ENCODE data around the gene XBP1. TPM values are rescaled to one million over a fixed set of nuclear protein-coding genes. Genes with fewer than 3 reads are reported as not detected.

XBP1 gene
- total and polyA plus RNA-seq, 2 of the 13 experiments (the other 11 are each of a cell fraction or from before 2014, with no cell fraction given) = 416 to 427 TPM

- peak; percentile 35; the same call in 1 of the 2 replicates for TF ChIP-seq PRDM10 (CRISPR knock-in tag; IDR thresholded peaks at IDR 0.05; ENCODE audit: low read depth)
- 0 out of 2 replicates have a peak, but pooled peaks have one; percentile 43 for TF ChIP-seq ARNT2 (CRISPR knock-in tag; IDR thresholded peaks at IDR 0.05; ENCODE audit: low read depth)
- peak; percentile 81 for TF ChIP-seq HDAC2 (CRISPR knock-in tag; IDR thresholded peaks at IDR 0.05)
- TF ChIP-seq TARDBP (CRISPR knock-in tag; IDR thresholded peaks at IDR 0.05) = peak; percentile 81
- TF ChIP-seq THAP11 (CRISPR knock-in tag; IDR thresholded peaks at IDR 0.05) = peak; percentile 40; the same call in 1 of the 2 replicates
- peak; percentile 34; the same call in 1 of the 2 replicates for TF ChIP-seq NCOR1 (IDR thresholded peaks at IDR 0.05; ENCODE audit: borderline replicate concordance, low read length)
- peak; percentile 86 for TF ChIP-seq HNF4A (CRISPR knock-in tag; IDR thresholded peaks at IDR 0.05)
- TF ChIP-seq SRSF4 (IDR thresholded peaks at IDR 0.05; ENCODE audit: low read depth, low read length, poor library complexity, severe bottlenecking) = no peak
- peak; percentile 78 for TF ChIP-seq NFIC (IDR thresholded peaks at IDR 0.05; ENCODE audit: low read length)
- 0 out of 2 replicates have a peak, but pooled peaks have one; percentile 61 for TF ChIP-seq SNAPC2 (CRISPR knock-in tag; IDR thresholded peaks at IDR 0.05)
- TF ChIP-seq TGIF2 (CRISPR knock-in tag; IDR thresholded peaks at IDR 0.05) = 0 out of 2 replicates have a peak, but pooled peaks have one; percentile 17
- peak; percentile 77; the same call in 1 of the 2 replicates for TF ChIP-seq ZBTB7B (CRISPR knock-in tag; IDR thresholded peaks at IDR 0.05)
- TF ChIP-seq ZBTB3 (CRISPR knock-in tag; IDR thresholded peaks at IDR 0.05; ENCODE audit: borderline replicate concordance, low read depth) = 0 out of 2 replicates have a peak, but pooled peaks have one; percentile 65
- peak in 1 of 2 experiments; percentile 72; a peak in 2 of 4 replicates for TF ChIP-seq ATF4 (CRISPR knock-in tag; IDR thresholded peaks at IDR 0.05)
- no peak for TF ChIP-seq ZFP36L2 (CRISPR knock-in tag; IDR thresholded peaks at IDR 0.05)
- TF ChIP-seq YY1 (IDR thresholded peaks at IDR 0.05; ENCODE audit: insufficient read depth, insufficient replicate concordance, low read depth, low read length) = peak; percentile 15
- TF ChIP-seq ZNF616 (CRISPR knock-in tag; IDR thresholded peaks at IDR 0.05; ENCODE audit: low read depth) = no peak
- TF ChIP-seq TOPORS (CRISPR knock-in tag; IDR thresholded peaks at IDR 0.05) = 0 out of 2 replicates have a peak, but pooled peaks have one; percentile 39
- TF ChIP-seq ZBTB10 (CRISPR knock-in tag; IDR thresholded peaks at IDR 0.05; ENCODE audit: borderline replicate concordance) = peak; percentile 80; the same call in 1 of the 2 replicates
- TF ChIP-seq IKZF1 (IDR thresholded peaks at IDR 0.05) = no peak
- TF ChIP-seq TFE3 (CRISPR knock-in tag; IDR thresholded peaks at IDR 0.05) = peak; percentile 52; the same call in 1 of the 2 replicates
Observed at GRCh38 chr22:28808716-28809355, 8.5 kb upstream of the XBP1 start (continued).

Data from HepG2 (cell line).